Colonic mucosa (tissue), 4 donors: Measurements from ENCODE around the gene MACROH2A1. TPM values are rescaled to one million over a fixed set of nuclear protein-coding genes. Genes with fewer than 3 reads are reported as not detected.

Experiments
- DNase-seq: peaks from one replicate; pipeline ENCODE4 v3.0.0-alpha.2; 2020
- H3K27ac ChIP-seq: fragments of 200-600 bp; one replicate; pipeline ENCODE4 v1.8.0; 2021
- H3K27me3 ChIP-seq: fragments of 200-600 bp; one replicate; pipeline ENCODE4 v1.8.0; 2021
- H3K36me3 ChIP-seq: fragments of 200-600 bp; one replicate; pipeline ENCODE4 v1.8.0; 2021
- H3K4me1 ChIP-seq: fragments of 200-600 bp; one replicate; pipeline ENCODE4 v1.8.0; 2021; ENCODE audit warnings: mild to moderate bottlenecking
- H3K4me3 ChIP-seq: fragments of 200-600 bp; one replicate; pipeline ENCODE4 v1.8.0; 2021
- H3K9ac ChIP-seq, 2 donors: one replicate each; pipeline ENCODE4 v1.7.0; 2013; ENCODE audit warnings: control low read depth in 2 of 2, low read depth in 2 of 2, low read length in 2 of 2
- H3K9me3 ChIP-seq: fragments of 200-600 bp; one replicate; pipeline ENCODE4 v1.8.0; 2021
- CTCF ChIP-seq: fragments of 200-600 bp; IDR thresholded peaks from one replicate; pipeline ENCODE4 v1.8.0; 2022; ENCODE audit warnings: antibody characterized with exemption, mild to moderate bottlenecking
- intact Hi-C: fragments of 100-400 bp; cut with DNase I; formaldehyde crosslinking; loops from one replicate; pipeline ENCODE4 v1.14.1; 2022
- total RNA-seq, 2 donors: library from RNA; stranded (reverse); fragmentation: NEBNext Ultra II Directional in 1 of 2; extraction: Animal tissue kit (Norgen Biotek cat#: 25700) in 1 of 2; gene quantifications; one replicate each; pipeline ENCODE4 v1.2.1, GENCODE V29; 2021
- donor health status: healthy.
- donor health status: DM: no; HTN: no; CAD: no.
- donor health status: DM: no; HTN: no; CAD: no.

The MACROH2A1 gene
- total RNA-seq, 2 donors from 2014 or later = 191 to 323 TPM

DNA sequence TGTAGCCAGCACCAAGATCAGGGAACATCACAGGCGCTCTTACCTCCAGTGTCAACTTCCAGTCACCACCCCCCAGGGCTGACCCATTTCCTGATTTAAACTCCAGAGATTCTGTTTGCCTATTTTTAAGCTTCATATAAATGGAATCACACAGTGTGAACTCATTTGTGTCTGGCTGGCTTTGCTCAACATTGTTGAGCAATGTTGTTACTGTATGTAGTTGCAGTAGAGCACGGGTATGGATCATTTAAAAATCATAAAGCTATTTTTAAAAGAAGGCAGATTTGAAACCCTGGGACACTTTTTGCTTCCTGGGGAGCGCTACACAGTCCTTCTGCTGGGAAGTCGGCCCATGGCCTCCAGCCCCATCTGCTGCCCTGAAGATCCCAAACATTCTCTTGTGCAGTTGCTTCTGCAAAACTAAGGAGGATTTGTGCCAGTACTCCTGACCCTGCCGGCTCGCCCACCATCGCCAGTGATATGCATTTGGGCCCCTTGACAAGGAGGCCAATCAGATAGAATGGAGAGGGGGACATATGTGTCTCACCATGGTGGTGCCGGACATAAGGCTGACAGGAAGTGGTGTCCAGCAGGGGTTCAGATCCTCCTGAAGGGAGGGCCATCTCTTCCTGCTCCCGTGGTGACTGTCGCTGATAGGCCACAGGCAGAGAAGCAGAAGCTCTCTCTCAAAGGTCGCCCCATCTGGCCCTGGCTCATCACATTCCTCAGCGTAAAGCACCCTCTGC, 34.8 kb upstream of the MACROH2A1 start:
- no peaks in the 10 kb centered on the region for H3K9me3 ChIP-seq
- no peak overlapping the region for H3K27ac ChIP-seq
- no peak for TF ChIP-seq CTCF
- no peak for DNase-seq
- H3K4me3 ChIP-seq = no peak overlapping the region
- no peaks in the 10 kb centered on the region for H3K27me3 ChIP-seq
- H3K36me3 ChIP-seq = no peaks in the 10 kb centered on the region
- H3K4me1 ChIP-seq = no peaks in the 10 kb centered on the region
- intact Hi-C loops = no loop called here
- no peak overlapping the region for H3K9ac ChIP-seq

- Histone ChIP-seq H3K27ac (no peak overlapping the region), H3K4me3 (no peak overlapping the region), H3K9ac (no peak overlapping the region), H3K27me3 (no peaks in the 10 kb centered on the region), H3K36me3 (no peaks in the 10 kb centered on the region), H3K4me1 (no peaks in the 10 kb centered on the region), H3K9me3 (no peaks in the 10 kb centered on the region)
- DNase-seq = no peak
- intact Hi-C loops = no loop called here
- no peak for TF ChIP-seq CTCF
Observed at GRCh38 chr5:135432113-135432512, 33.1 kb upstream of the MACROH2A1 start.

DNA sequence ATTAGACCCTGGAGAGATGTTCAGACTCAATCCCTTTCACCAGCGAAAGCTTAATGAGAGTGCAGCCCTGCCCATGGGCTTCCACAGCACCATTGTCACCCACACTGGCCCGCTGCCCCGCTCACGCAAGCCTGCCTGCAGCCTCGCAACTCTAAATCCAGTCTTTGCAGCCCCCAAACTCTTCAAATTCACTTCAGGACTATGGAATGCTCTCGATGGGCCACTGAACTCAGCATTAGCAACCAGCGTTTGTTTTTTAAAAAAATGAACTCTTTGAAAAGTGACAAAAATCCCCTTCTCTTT, 31.1 kb upstream of the MACROH2A1 start:
- H3K9me3 ChIP-seq = no peaks in the 10 kb centered on the region
- H3K4me1 ChIP-seq = no peaks in the 10 kb centered on the region
- intact Hi-C loops = no loop called here
- no peak for TF ChIP-seq CTCF
- H3K36me3 ChIP-seq = no peaks in the 10 kb centered on the region
- no peak overlapping the region for H3K4me3 ChIP-seq
- no peak overlapping the region for H3K27ac ChIP-seq
- DNase-seq = no peak
- no peaks in the 10 kb centered on the region for H3K27me3 ChIP-seq
- no peak overlapping the region for H3K9ac ChIP-seq

DNA sequence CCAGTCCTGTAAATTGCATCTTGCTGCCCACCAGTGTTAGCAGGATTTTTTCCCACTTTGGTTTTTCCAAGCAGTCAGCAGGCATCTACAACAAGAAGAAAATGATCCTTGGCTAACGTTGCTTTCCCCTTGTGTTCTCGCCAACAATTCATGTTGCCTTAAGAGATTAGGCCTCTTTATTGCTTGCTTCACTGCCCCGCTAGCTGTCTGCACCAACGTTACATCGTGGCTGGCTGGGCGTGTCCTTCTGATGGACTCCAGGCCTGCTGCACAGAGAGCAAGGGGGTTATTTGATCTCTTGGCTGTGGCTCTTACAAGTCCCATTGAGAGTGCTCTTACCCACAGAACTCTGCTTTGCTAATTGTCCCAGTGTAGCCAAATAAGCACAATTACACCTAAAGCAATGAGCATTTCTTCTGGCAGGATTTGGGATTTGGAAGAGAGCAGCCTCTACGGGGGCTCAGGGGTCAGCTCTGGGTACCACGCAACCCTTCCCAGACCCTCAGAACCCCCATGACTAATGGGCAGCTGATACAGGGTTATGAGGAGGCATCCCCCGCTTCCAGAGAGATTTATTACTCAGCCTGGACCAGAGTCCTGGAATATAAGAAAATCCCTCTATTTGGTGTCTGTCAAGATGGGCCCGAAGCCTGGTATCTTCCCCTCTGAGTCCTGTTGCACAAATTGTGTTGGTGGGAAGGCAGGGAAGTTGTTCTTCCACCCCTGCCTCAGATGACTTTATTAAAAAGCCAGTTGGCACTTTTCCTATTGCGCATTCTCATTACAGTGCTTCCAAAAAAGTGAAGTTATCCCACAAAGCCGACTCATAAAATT, 30.5 kb upstream of the MACROH2A1 start:
- Histone ChIP-seq H3K36me3 (no peaks in the 10 kb centered on the region), H3K27me3 (no peaks in the 10 kb centered on the region), H3K9ac (no peak overlapping the region), H3K9me3 (no peaks in the 10 kb centered on the region), H3K4me1 (no peaks in the 10 kb centered on the region), H3K27ac (no peak overlapping the region), H3K4me3 (no peak overlapping the region)
- intact Hi-C loops = no loop called here
- no peak for TF ChIP-seq CTCF
- DNase-seq = no peak

GRCh38 chr5:135428586-135428985, 29.6 kb upstream of the MACROH2A1 start:
- DNase-seq = no peak
- no peak overlapping the region for H3K4me3 ChIP-seq
- intact Hi-C loops = no loop called here

More at GRCh38 chr5:135428586-135428985, 29.6 kb upstream of the MACROH2A1 start:
- Histone ChIP-seq H3K4me1 (no peaks in the 10 kb centered on the region), H3K9ac (no peak overlapping the region), H3K27ac (no peak overlapping the region), H3K27me3 (no peaks in the 10 kb centered on the region), H3K9me3 (no peaks in the 10 kb centered on the region), H3K36me3 (no peaks in the 10 kb centered on the region)
- no peak for TF ChIP-seq CTCF
